Neural cell (in vitro differentiated cells): Measurements from ENCODE around the gene SAMD3. TPM values are rescaled to one million over a fixed set of nuclear protein-coding genes. Genes with fewer than 3 reads are reported as not detected.

ENCODE experiments used
- H2AFZ ChIP-seq: fragments of 200-600, 300-800 bp; sonication (generic), shearing (Covaris generic); 2 replicates; pipeline ENCODE4 v1.6.0; 2014; ENCODE audit warnings: low read depth, mild to moderate bottlenecking, antibody characterized with exemption, low read length, moderate library complexity
- H3F3A ChIP-seq: fragments of 200-600 bp; shearing (Covaris generic); 2 replicates; pipeline ENCODE4 v1.6.1; 2016; ENCODE audit warnings: mild to moderate bottlenecking, moderate library complexity, mixed read lengths, antibody characterized with exemption, low read length; ENCODE audit not compliant: insufficient read depth, poor library complexity, severe bottlenecking
- H3K27ac ChIP-seq: fragments of 200-600, 300-800 bp; sonication (generic), shearing (Covaris generic); 2 replicates; pipeline ENCODE4 v1.5.1; 2014; ENCODE audit warnings: mild to moderate bottlenecking, low read length, moderate library complexity
- H3K27me3 ChIP-seq: fragments of 300-800, 200-600 bp; sonication (generic), shearing (Covaris generic); 2 replicates; pipeline ENCODE4 v1.6.0; 2014; ENCODE audit warnings: mild to moderate bottlenecking, low read depth, low read length, moderate library complexity; ENCODE audit not compliant: insufficient read depth
- H3K36me3 ChIP-seq: fragments of 300-800, 200-600 bp; sonication (generic), shearing (Covaris generic); 2 replicates; pipeline ENCODE4 v1.5.1; 2014; ENCODE audit warnings: mild to moderate bottlenecking, antibody characterized with exemption, low read length, moderate library complexity; ENCODE audit not compliant: insufficient read depth
- H3K4me2 ChIP-seq: fragments of 300-800, 200-600 bp; sonication (generic), shearing (Covaris generic); 2 replicates; pipeline ENCODE4 v1.6.0; 2014; ENCODE audit warnings: mild to moderate bottlenecking, low read length
- H3K4me3 ChIP-seq: fragments of 300-800, 200-600 bp; sonication (generic), shearing (Covaris generic); 2 replicates; pipeline ENCODE4 v1.5.1; 2014; ENCODE audit warnings: mild to moderate bottlenecking, low read length, moderate library complexity
- H3K79me2 ChIP-seq: fragments of 200-600 bp; shearing (Covaris generic); replicated peaks from 2 replicates; pipeline ENCODE4 v1.6.0; 2014; ENCODE audit warnings: mild to moderate bottlenecking, low read length, moderate library complexity; ENCODE audit not compliant: insufficient read depth
- H3K9ac ChIP-seq: fragments of 300-800, 200-600 bp; sonication (generic), shearing (Covaris generic); 2 replicates; pipeline ENCODE4 v1.6.1; 2016; ENCODE audit warnings: mild to moderate bottlenecking, low read length, mixed read lengths
- H3K9me2 ChIP-seq: fragments of 200-600 bp; shearing (Covaris generic); 2 replicates; pipeline ENCODE4 v1.6.1; 2016; ENCODE audit warnings: mild to moderate bottlenecking, low read length, mixed read lengths; ENCODE audit not compliant: insufficient read depth
- H3K9me3 ChIP-seq: fragments of 200-600, 300-800 bp; sonication (generic), shearing (Covaris generic); 2 replicates; pipeline ENCODE4 v1.6.1; 2016; ENCODE audit warnings: mild to moderate bottlenecking, mixed run types, low read length, moderate library complexity, mixed read lengths
- H4K20me1 ChIP-seq: fragments of 200-600 bp; shearing (Covaris generic); 2 replicates; pipeline ENCODE4 v1.6.1; 2016; ENCODE audit warnings: mild to moderate bottlenecking, mixed run types; ENCODE audit not compliant: insufficient read depth
- EP300 ChIP-seq: fragments of 450-650 bp; conservative IDR thresholded peaks from 2 replicates; pipeline ENCODE4 v1.6.1; 2014; ENCODE audit warnings: antibody characterized with exemption, mild to moderate bottlenecking, moderate library complexity; ENCODE audit not compliant: poor library complexity, severe bottlenecking
- EZH2 ChIP-seq: fragments of 200-600, 300-800 bp; shearing (Covaris generic), sonication (generic); IDR thresholded peaks from 2 replicates; pipeline ENCODE4 v1.6.1; 2014; ENCODE audit warnings: antibody characterized with exemption, low read length, borderline replicate concordance, mild to moderate bottlenecking; ENCODE audit not compliant: insufficient read depth, poor library complexity, severe bottlenecking
- MXI1 ChIP-seq: fragments of 450-650 bp; conservative IDR thresholded peaks from 2 replicates; pipeline ENCODE4 v1.6.1; 2014; ENCODE audit warnings: antibody characterized with exemption, mild to moderate bottlenecking; ENCODE audit not compliant: poor library complexity, severe bottlenecking
- POLR2AphosphoS5 ChIP-seq: IDR thresholded peaks from 2 replicates; pipeline ENCODE4 v1.6.1; 2012
- RAD21 ChIP-seq: fragments of 450-650 bp; conservative IDR thresholded peaks from 2 replicates; pipeline ENCODE4 v1.6.1; 2014; ENCODE audit warnings: antibody characterized with exemption, mild to moderate bottlenecking, moderate library complexity
- REST ChIP-seq: IDR thresholded peaks from 2 replicates; pipeline ENCODE4 v1.6.1; 2012; ENCODE audit warnings: borderline replicate concordance
- SMC3 ChIP-seq: fragments of 450-650 bp; conservative IDR thresholded peaks from 2 replicates; pipeline ENCODE4 v1.6.1; 2014; ENCODE audit warnings: antibody characterized with exemption, mild to moderate bottlenecking, moderate library complexity; ENCODE audit not compliant: poor library complexity
- TAF1 ChIP-seq: IDR thresholded peaks from 2 replicates; pipeline ENCODE4 v1.6.1; 2012; ENCODE audit warnings: low read depth
- polyA plus RNA-seq: library from polyadenylated mRNA; depleted of rRNA; stranded (reverse); fragments of >200 nt; gene quantifications from 2 replicates; pipeline ENCODE4 v1.2.3, GENCODE V29; 2014
- TF ChIP-seq, protein P1 (sequence below): fragments of 450-650 bp; IDR thresholded peaks from 2 replicates; pipeline ENCODE4 v1.5.1; 2014; ENCODE audit warnings: antibody characterized with exemption, mild to moderate bottlenecking, moderate library complexity; ENCODE audit not compliant: poor library complexity, severe bottlenecking

The SAMD3 gene
- polyA plus RNA-seq, 1 donor from 2014 or later, result 17.1 TPM

GRCh38 chr6:130223508-130223907, 757 bp upstream of the SAMD3 start:
- no peaks in the 10 kb centered on the region for H3K27me3 ChIP-seq
- no peak overlapping the region for H3K4me3 ChIP-seq
- H3K36me3 ChIP-seq, result no peaks in the 10 kb centered on the region
- no peaks in the 10 kb centered on the region for H3K9me3 ChIP-seq
- H3K9ac ChIP-seq, result no peak overlapping the region
- H3F3A ChIP-seq, result no peaks in the 10 kb centered on the region
- no peaks in the 10 kb centered on the region for H4K20me1 ChIP-seq
- H3K27ac ChIP-seq, result no peak overlapping the region
- no peak for TF ChIP-seq POLR2AphosphoS5
- TF ChIP-seq EP300, result no peak
- TF ChIP-seq TAF1, result no peak
- TF ChIP-seq, protein P1, sequence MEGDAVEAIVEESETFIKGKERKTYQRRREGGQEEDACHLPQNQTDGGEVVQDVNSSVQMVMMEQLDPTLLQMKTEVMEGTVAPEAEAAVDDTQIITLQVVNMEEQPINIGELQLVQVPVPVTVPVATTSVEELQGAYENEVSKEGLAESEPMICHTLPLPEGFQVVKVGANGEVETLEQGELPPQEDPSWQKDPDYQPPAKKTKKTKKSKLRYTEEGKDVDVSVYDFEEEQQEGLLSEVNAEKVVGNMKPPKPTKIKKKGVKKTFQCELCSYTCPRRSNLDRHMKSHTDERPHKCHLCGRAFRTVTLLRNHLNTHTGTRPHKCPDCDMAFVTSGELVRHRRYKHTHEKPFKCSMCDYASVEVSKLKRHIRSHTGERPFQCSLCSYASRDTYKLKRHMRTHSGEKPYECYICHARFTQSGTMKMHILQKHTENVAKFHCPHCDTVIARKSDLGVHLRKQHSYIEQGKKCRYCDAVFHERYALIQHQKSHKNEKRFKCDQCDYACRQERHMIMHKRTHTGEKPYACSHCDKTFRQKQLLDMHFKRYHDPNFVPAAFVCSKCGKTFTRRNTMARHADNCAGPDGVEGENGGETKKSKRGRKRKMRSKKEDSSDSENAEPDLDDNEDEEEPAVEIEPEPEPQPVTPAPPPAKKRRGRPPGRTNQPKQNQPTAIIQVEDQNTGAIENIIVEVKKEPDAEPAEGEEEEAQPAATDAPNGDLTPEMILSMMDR, result no peak
- TF ChIP-seq RAD21, result no peak
- TF ChIP-seq MXI1, result no peak
- no peak for TF ChIP-seq SMC3
- TF ChIP-seq REST, result no peak
- no peak for TF ChIP-seq EZH2
- no peaks in the 10 kb centered on the region for H3K79me2 ChIP-seq
- H2AFZ ChIP-seq, result no peak overlapping the region
- no peaks in the 10 kb centered on the region for H3K9me2 ChIP-seq
- no peak overlapping the region for H3K4me2 ChIP-seq

DNA sequence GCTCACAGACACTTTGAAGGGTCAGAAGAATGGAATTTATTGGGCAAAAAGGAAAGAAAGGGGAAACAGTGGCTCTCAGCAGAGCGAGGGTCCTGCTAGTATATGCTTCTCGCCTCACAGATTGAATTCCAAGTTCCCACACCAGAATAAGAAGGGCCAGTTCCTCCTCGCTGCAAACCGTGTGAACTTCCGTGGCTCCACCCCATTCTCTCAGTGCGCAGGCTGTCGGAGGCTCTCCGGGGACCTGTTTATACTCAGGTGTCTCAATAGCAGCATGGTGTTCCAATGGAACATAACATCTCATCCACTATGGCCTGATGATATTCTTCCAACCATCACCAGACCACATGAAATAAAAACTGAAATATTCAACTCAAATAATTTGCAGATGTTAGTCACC, 4.6 kb downstream of the SAMD3 start:
- no peaks in the 10 kb centered on the region for H3K36me3 ChIP-seq
- no peak overlapping the region for H3K4me3 ChIP-seq
- H3K27ac ChIP-seq, result no peak overlapping the region
- no peaks in the 10 kb centered on the region for H3K27me3 ChIP-seq
- no peaks in the 10 kb centered on the region for H3K9me2 ChIP-seq
- no peaks in the 10 kb centered on the region for H4K20me1 ChIP-seq
- H2AFZ ChIP-seq, result no peak overlapping the region
- H3K79me2 ChIP-seq, result no peaks in the 10 kb centered on the region
- no peaks in the 10 kb centered on the region for H3F3A ChIP-seq
- H3K4me2 ChIP-seq, result no peak overlapping the region
- TF ChIP-seq SMC3 (no peak), EZH2 (no peak), REST (no peak), EP300 (no peak), MXI1 (no peak), POLR2AphosphoS5 (no peak), TAF1 (no peak)
- TF ChIP-seq, protein P1, result no peak
- H3K9me3 ChIP-seq, result no peaks in the 10 kb centered on the region
- no peak overlapping the region for H3K9ac ChIP-seq
